IPS-18c (cell line): Measurements from ENCODE around the gene TMEFF1.
A peak's percentile ranks its signal among the peaks of the same experiment; 100 is the strongest.
"Not testable (repeated sequence)": the region's sequence is repeated elsewhere in the genome, so short reads cannot be mapped to it uniquely, and the experiment has no call there.

ENCODE experiments used
- H3K4me3 ChIP-seq: 2 replicates; pipeline ENCODE4 v1.7.0; 2013; ENCODE audit warnings: low read depth, mild to moderate bottlenecking, low read length, moderate library complexity; ENCODE audit not compliant: insufficient read depth
- H3K9me3 ChIP-seq: one replicate; pipeline ENCODE4 v1.6.1; 2013; ENCODE audit warnings: mild to moderate bottlenecking, low read length, moderate library complexity; ENCODE audit not compliant: control insufficient read depth, insufficient read depth

Gene TMEFF1

DNA sequence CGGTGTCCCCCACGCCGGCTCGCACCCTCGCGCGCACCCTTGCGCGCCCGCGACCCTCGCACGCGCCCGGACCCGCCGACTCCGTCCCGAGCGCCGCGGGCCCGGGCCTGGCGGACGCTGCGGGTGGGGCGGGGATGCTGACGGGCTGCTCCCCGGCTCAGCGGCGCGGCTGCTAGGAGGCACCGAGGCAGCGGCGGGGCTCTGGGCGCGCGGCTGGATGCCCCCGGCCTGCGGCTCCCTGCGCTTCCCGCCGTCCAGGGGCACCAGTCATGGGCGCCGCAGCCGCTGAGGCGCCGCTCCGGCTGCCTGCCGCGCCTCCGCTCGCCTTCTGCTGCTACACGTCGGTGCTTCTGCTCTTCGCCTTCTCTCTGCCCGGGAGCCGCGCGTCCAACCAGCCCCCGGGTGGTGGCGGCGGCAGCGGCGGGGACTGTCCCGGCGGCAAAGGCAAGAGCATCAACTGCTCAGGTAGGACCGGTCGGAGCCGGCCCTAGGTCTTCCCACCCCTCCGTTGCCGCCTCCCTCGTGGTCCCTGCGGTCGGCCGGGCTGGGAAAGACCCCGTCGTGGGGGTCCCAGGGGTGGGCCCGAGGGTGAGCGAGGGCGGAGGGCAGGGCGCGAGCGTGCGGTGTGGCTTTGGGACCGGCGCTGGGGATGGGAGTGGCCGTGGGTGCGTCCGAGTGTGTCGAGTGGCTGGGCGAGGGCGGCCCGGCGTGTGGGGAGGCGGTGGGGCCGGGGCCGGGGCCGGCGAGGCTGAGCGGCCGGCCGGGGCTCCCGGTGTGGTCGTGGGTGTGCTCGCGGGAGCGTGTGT is 530 bp downstream of the TMEFF1 start:
- H3K9me3 ChIP-seq: peaks cover 2% of the 10 kb centered on the region
- H3K4me3 ChIP-seq: peak overlapping the region; percentile 87

DNA sequence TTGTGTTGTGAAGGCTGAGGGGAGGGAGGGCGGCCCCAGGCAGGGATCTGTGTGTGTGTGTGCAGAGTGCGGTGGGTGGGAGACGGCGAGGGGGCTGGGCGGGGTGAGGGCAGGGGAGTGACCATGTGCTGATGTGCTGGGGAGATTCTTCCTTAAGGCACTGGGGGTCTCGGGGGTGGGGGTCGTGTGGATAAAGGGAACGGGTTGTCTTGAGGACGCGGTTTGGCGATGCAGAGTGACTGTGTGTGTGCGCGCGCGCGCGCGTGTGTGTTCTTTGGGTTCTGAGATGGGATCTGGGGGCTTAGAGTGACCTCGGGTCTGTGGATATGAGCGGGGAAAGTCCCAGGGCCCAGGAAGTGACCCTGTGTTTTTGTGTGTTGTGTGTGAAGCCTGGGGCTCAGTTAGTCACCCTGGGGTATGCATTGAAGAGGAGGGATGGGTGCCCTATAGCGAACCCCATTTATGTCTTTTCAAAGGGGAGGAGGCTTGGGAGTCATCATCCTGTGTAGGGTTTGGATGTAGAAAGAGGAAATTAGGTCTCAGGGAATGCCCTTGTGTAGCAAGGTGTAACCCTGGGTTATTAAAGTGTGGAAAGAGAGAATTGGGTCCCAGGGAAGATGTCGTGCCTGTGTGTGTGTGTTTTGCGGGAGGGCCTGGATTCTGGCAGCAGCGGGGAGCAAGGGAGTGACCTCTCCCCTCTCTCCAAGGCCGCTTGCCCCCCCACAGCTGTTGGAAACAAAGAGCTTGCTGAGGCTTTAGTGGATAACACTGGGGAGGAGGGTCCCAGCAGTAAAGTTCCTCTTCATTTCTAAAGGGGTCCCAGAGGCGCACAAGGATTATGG is 1.4 kb downstream of the TMEFF1 start:
- peak overlapping the region; percentile 87 for H3K4me3 ChIP-seq
- H3K9me3 ChIP-seq: peaks cover 2% of the 10 kb centered on the region

DNA sequence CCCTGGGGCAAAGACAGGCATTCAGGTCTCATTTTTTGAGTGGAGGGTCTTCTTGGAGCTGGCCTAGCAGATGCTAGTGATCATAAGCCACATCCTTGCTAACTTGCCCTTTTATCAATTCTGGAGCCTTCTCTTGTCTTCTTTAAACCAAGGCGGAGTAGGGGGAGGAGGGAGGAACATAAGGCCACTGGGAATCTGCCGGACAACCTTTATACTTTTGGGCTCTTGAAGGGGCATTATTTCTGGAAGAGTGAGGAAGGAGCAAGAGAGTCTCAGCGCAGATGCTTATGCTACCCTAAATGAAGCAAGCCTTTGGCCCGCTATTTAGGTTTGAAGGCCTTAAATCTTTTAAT is 2.0 kb downstream of the TMEFF1 start:
- Histone ChIP-seq H3K4me3 (peak overlapping the region; percentile 87; the same call in 1 of the 2 replicates), H3K9me3 (peaks cover 2% of the 10 kb centered on the region)

DNA sequence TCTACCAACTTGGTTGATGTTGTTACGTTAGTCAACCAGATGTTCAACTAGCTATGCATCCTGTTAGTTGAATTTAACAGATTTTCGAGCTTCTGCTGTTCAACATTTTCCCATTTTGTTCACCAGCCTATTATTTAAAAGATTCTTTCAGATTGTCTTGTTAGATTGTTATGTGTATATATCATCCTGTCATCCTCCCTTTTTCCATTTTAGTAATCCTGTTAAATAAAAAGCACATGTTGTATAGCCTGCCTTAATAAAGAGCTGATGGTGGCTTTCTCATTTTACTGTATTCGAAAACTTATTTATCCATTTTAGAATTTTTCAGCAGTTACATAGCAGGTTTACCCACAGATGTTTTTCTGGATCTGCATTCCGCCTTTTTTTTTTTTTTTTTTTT is 4.3 kb downstream of the TMEFF1 start:
- H3K9me3 ChIP-seq: no peaks in the 10 kb centered on the region

DNA sequence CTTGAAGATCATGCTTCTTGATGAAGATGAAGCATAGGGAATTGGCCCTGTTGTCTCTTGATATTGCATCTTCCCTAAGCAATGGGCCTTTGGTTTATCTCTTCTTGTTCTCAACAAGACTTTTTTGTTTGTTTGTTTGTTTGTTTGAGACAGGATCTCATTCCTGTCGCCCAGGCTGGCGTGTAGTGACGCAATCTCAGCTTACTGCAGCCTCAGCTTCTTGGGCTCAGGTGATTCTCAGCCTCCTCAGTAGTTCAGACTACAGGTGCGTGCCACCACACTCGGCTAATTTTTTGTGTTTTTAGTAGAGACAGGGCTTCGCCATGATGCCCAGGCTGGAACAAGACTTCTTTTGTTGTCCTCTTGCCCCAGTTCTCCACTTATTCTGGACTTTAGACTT is 5.2 kb downstream of the TMEFF1 start:
- no peaks in the 10 kb centered on the region for H3K9me3 ChIP-seq
- no peak overlapping the region for H3K4me3 ChIP-seq

More for the DNA sequence above, 4.3 kb downstream of the TMEFF1 start:
- H3K4me3 ChIP-seq: no peak overlapping the region

- Histone ChIP-seq H3K9me3 (no peaks in the 10 kb centered on the region), H3K4me3 (no peak overlapping the region)
These were observed 6.9 kb downstream of the TMEFF1 start for GRCh38 chr9:100479820-100480219.

GRCh38 chr9:100485196-100485595 is 12.2 kb downstream of the TMEFF1 start:
- no peaks in the 10 kb centered on the region for H3K9me3 ChIP-seq

DNA sequence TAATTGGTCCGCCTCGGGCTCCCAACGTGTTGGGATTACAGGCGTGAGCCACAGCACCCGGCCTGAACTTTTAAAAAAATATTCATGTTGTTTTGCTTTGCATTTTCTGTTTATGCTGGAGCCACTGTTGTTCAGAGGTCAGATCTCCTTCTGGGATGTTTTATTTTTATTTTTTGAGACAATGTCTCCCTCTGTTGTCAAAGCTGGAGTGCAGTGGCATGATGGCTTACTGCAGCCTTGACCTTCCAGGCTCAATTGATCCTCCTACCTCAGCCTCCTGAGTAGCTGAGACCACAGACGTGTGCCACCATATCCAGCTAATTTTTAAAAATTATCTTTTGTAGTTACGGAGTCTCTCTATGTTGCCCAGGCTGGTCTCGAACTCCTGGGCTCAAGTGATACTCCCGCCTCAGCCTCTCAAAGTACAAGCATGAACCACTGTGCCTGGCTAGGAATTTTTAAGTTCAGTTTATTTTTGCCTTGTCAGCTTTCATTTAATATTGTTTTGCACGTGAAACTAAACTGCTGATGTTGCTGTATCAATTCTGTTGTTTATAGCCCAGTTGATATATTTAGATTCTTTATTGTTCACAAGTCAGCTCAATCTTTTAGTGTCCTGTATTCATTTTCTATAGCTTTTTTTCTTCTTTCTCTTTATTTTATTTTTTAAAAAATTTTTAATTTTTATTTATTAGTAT is 13.7 kb downstream of the TMEFF1 start:
- H3K4me3 ChIP-seq: no peak overlapping the region
- H3K9me3 ChIP-seq: no peaks in the 10 kb centered on the region

More at GRCh38 chr9:100485196-100485595, 12.2 kb downstream of the TMEFF1 start:
- H3K4me3 ChIP-seq: no peak overlapping the region

DNA sequence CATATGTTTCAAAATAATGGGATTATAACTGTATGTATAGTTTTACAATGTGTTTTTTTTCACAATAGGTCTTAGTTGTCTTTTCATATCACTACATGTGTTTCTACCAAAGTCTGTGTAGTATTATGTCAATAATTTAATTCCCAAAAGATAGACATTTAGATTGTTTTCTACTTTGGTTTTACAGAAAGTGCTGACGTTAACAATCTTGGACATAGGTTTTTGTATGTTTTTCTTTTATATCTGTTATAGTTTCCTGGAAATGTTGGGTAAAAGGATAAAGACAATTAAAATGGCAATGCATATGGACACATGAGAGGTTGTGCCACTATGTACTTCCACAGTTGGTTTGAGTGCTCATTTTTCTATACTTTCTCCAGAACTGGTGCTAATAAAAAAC is 15.2 kb downstream of the TMEFF1 start:
- Histone ChIP-seq H3K4me3 (no peak overlapping the region), H3K9me3 (no peaks in the 10 kb centered on the region)

DNA sequence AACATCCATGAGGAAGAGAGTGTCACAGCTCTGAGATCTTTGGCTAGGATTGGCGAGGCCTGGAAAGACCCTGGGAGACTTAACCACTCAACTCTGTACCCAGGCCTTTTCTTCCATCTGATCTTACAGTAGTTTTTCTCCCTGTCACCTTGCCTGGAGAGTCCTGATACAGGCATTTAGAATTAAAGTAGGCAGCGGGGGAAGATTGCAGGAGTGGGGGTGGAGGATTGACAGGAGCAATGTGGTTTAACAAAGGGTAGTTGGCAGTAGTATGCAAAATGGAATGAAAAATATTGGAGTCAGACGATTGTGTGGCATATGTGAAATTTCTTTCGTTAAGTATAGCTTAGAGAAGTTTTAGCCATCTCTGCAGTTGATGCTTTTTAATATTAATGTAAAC is 16.9 kb downstream of the TMEFF1 start:
- no peaks in the 10 kb centered on the region for H3K9me3 ChIP-seq
- no peak overlapping the region for H3K4me3 ChIP-seq

- no peaks in the 10 kb centered on the region for H3K9me3 ChIP-seq
- H3K4me3 ChIP-seq: no peak overlapping the region
These were observed 20.0 kb downstream of the TMEFF1 start for GRCh38 chr9:100492952-100493351.

GRCh38 chr9:100498592-100498991 is 25.6 kb downstream of the TMEFF1 start:
- H3K9me3 ChIP-seq: no peaks in the 10 kb centered on the region
- no peak overlapping the region for H3K4me3 ChIP-seq

- Histone ChIP-seq H3K4me3 (no peak overlapping the region), H3K9me3 (no peaks in the 10 kb centered on the region)
These were observed 26.5 kb downstream of the TMEFF1 start for GRCh38 chr9:100499460-100499859.

DNA sequence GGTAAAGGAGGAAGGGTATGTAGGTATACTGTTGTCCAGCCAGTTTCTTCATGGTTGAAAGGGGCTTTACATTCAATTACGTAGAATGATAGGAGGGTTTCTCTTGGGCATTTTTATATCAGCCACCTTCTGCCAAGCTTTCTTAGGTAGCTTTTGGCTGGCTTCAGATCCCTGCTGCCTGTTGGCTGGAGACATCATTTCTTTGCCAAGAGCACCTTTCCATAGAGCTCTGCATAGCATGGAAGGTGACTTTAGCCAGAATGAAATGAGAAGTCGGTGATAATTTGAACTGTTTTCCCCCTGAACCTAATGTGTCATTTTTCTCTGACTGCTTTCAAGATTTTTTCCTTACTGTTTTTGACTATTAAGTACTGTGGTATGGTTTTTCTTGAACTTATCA is 26.9 kb downstream of the TMEFF1 start:
- no peak overlapping the region for H3K4me3 ChIP-seq
- no peaks in the 10 kb centered on the region for H3K9me3 ChIP-seq

- no peaks in the 10 kb centered on the region for H3K9me3 ChIP-seq
- no peak overlapping the region for H3K4me3 ChIP-seq
These were observed 32.7 kb downstream of the TMEFF1 start for GRCh38 chr9:100505564-100506159.

- H3K4me3 ChIP-seq: not testable (repeated sequence)
These were observed 34.4 kb downstream of the TMEFF1 start for GRCh38 chr9:100507350-100507749.

DNA sequence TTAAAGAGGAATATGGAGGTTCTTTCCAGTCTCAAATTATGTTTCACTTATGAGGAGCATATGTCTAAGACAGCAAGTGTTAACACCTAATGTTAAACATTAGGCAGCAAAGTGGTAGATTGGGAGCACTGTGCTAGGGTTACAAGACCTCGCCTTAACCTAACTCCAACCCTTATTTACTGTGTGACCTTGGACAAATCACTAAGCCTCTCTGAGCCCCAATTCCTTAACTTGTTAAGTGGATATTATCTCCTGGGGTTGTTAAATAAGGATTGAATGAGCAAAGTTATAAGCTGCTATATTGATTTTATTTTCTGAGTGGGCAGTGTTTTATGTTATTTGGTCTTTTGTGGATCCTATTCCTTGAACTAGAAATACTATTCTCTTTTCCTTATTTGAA is 38.3 kb downstream of the TMEFF1 start:
- Histone ChIP-seq H3K4me3 (no peak overlapping the region), H3K9me3 (no peaks in the 10 kb centered on the region)

More at GRCh38 chr9:100507350-100507749, 34.4 kb downstream of the TMEFF1 start:
- not testable (repeated sequence) for H3K9me3 ChIP-seq
